Measurements from ENCODE around the gene IL5RA. TPM values are rescaled to one million over a fixed set of nuclear protein-coding genes. Genes with fewer than 3 reads are reported as not detected.

IL5RA gene
- polyA plus RNA-seq, 1 of the 3 experiments (the other 2 are of a cell fraction), result not detected

GRCh38 chr3:3064297-3064696, 45.9 kb downstream of the IL5RA start:
- DNase-seq, result no peak
- H3K4me1 ChIP-seq (ENCODE audit: control insufficient read depth in 1 of 2, insufficient read depth in 2 of 2, low read depth in 1 of 2, low read length in 1 of 2), result no peaks in the 10 kb centered on the region
- H3K9me3 ChIP-seq, result no peaks in the 10 kb centered on the region
- POLR2A ChIA-PET, result interaction anchor here (0.5 kb wide), 1 partner anchor 1055 kb away, joined by 3 read pairs; no protein-coding TSS in a partner anchor
- H3K27ac ChIP-seq (ENCODE audit: low read depth in 2 of 2, low read length in 1 of 2), result no peak overlapping the region
- H3K4me2 ChIP-seq, result no peak overlapping the region
- CTCF ChIA-PET, result interaction anchor here (1.1 kb wide), 1 partner anchor 99 kb away, joined by 3 read pairs; no protein-coding TSS in a partner anchor
- TF ChIP-seq RAD21 (IDR thresholded peaks at IDR 0.05; ENCODE audit: low read length), result no peak
- TF ChIP-seq MEF2A (IDR thresholded peaks at IDR 0.05; ENCODE audit: borderline replicate concordance, low read depth), result no peak
- no peak for TF ChIP-seq TCF12 (IDR thresholded peaks at IDR 0.05)
- TF ChIP-seq FOSL2 (IDR thresholded peaks at IDR 0.05; ENCODE audit: borderline replicate concordance, low read depth), result no peak
- no peak for TF ChIP-seq CHD2 (IDR thresholded peaks at IDR 0.05; ENCODE audit: low read length, partially characterized antibody)
- no peak for TF ChIP-seq PBX3 (IDR thresholded peaks at IDR 0.05)
- no peak for TF ChIP-seq ELF1 (IDR thresholded peaks at IDR 0.05)
- no peak for TF ChIP-seq IRF3 (IDR thresholded peaks at IDR 0.05; ENCODE audit: low read depth, low read length)
- TF ChIP-seq TAF1 (IDR thresholded peaks at IDR 0.05; ENCODE audit: borderline replicate concordance, low read depth, low read length), result no peak
- TF ChIP-seq NRF1 (IDR thresholded peaks at IDR 0.05; ENCODE audit: low read depth, low read length), result no peak
- TF ChIP-seq CTCF (IDR thresholded peaks at IDR 0.05), result no peak
- no peaks in the 10 kb centered on the region for H4K20me1 ChIP-seq (ENCODE audit: insufficient read depth)
- H3F3A ChIP-seq (replicated peaks; ENCODE audit: insufficient read depth), result no peaks in the 10 kb centered on the region
- no peak overlapping the region for H2AFZ ChIP-seq (ENCODE audit: low read depth)
- no peaks in the 10 kb centered on the region for H3K9me2 ChIP-seq
- H3K9ac ChIP-seq, result no peak overlapping the region
- H3K36me3 ChIP-seq (replicated peaks in 1 of 2; ENCODE audit: control insufficient read depth in 1 of 2, insufficient read depth in 2 of 2, low read length in 1 of 2), result no peaks in the 10 kb centered on the region
- H3K27me3 ChIP-seq (ENCODE audit: insufficient read depth), result no peaks in the 10 kb centered on the region
- no peaks in the 10 kb centered on the region for H3K79me2 ChIP-seq (ENCODE audit: insufficient read depth)
- H3K4me3 ChIP-seq (ENCODE audit: low read depth in 2 of 2, low read length in 1 of 2), result no peak overlapping the region
- 37% methylated on average over 4 of the region's 4 CpGs for WGBS (ENCODE audit: low lambda C conversion rate)

GRCh38 chr3:3059645-3060044, 50.5 kb downstream of the IL5RA start:
- no peak overlapping the region for H2AFZ ChIP-seq (ENCODE audit: low read depth)
- no peak overlapping the region for H3K4me3 ChIP-seq (ENCODE audit: low read depth in 2 of 2, low read length in 1 of 2)
- H3K4me2 ChIP-seq, result no peak overlapping the region
- POLR2A ChIA-PET, result no interaction called here
- no peaks in the 10 kb centered on the region for H3K9me2 ChIP-seq
- no peak for DNase-seq
- TF ChIP-seq MEF2A (IDR thresholded peaks at IDR 0.05; ENCODE audit: borderline replicate concordance, low read depth), result no peak
- no peak for TF ChIP-seq TEAD4 (IDR thresholded peaks at IDR 0.05; ENCODE audit: borderline replicate concordance, insufficient read depth)
- no peak for TF ChIP-seq JUND (IDR thresholded peaks at IDR 0.05)
- H3F3A ChIP-seq (replicated peaks; ENCODE audit: insufficient read depth), result no peaks in the 10 kb centered on the region
- no peaks in the 10 kb centered on the region for H3K9me3 ChIP-seq
- H4K20me1 ChIP-seq (ENCODE audit: insufficient read depth), result no peaks in the 10 kb centered on the region
- H3K4me1 ChIP-seq (ENCODE audit: control insufficient read depth in 1 of 2, insufficient read depth in 2 of 2, low read depth in 1 of 2, low read length in 1 of 2), result no peaks in the 10 kb centered on the region
- CTCF ChIA-PET, result no interaction called here
- no peak overlapping the region for H3K27ac ChIP-seq (ENCODE audit: low read depth in 2 of 2, low read length in 1 of 2)
- 0% methylated on average over 1 of the region's 1 CpG for WGBS (ENCODE audit: low lambda C conversion rate)
- H3K27me3 ChIP-seq (ENCODE audit: insufficient read depth), result no peaks in the 10 kb centered on the region
- H3K79me2 ChIP-seq (ENCODE audit: insufficient read depth), result no peaks in the 10 kb centered on the region
- no peak overlapping the region for H3K9ac ChIP-seq
- H3K36me3 ChIP-seq (replicated peaks in 1 of 2; ENCODE audit: control insufficient read depth in 1 of 2, insufficient read depth in 2 of 2, low read length in 1 of 2), result peaks cover 0 to 3% of the 10 kb centered on the region in 2 experiments
